ENCODE data around the gene WNT4.

- TF ChIP-seq KDM1A (IDR thresholded peaks at IDR 0.05) (no peak), EZH2 (IDR thresholded peaks at IDR 0.05; ENCODE audit: borderline replicate concordance, low read depth, low read length) (no peak)
These were observed 14.5 kb downstream of the WNT4 start for GRCh38 chr1:22128392-22128791.
